PC-9 (cell line): ENCODE measurements around the gene POU6F2. TPM values are rescaled to one million over a fixed set of nuclear protein-coding genes. Genes with fewer than 3 reads are reported as not detected.
A peak's percentile ranks its signal among the peaks of the same experiment; 100 is the strongest.

Experiments
- BruUV-seq: library from RNA; stranded (reverse); fragments of 400-500 nt; replicated peaks from 2 replicates; lab custom pipeline; 2021; lab: Mats Ljungman, UMichigan
- CTCF ChIA-PET: fragments of 300-600 bp; sonication (Branson Sonifier 250); formaldehyde crosslinking; loops from one replicate; lab custom pipeline; 2022; ENCODE audit warnings: antibody characterized with exemption; lab: Charles Lee
- POLR2A ChIA-PET: fragments of 300-600 bp; sonication (Branson Sonifier 250); formaldehyde crosslinking; loops from one replicate; lab custom pipeline; 2022; ENCODE audit warnings: antibody characterized with exemption; ENCODE audit not compliant: unreplicated experiment; lab: Charles Lee
- DNase-seq, 2 experiments: peaks; one replicate each; pipeline versions ENCODE4 v3.0.0 to v3.0.0-alpha.2; 2015 to 2022; ENCODE audit warnings: mixed read lengths in 1 of 2
- H2AFZ ChIP-seq: fragments of 200-600 bp; sonication (generic); 2 replicates; pipeline ENCODE4 v1.8.1; 2017; ENCODE audit warnings: antibody characterized with exemption
- H3F3A ChIP-seq: fragments of 200-600 bp; sonication (generic); 2 replicates; pipeline ENCODE4 v1.8.1; 2017; ENCODE audit warnings: antibody characterized with exemption, mild to moderate bottlenecking, low read depth; ENCODE audit not compliant: insufficient read depth
- H3K27ac ChIP-seq: fragments of 200-600 bp; sonication (generic); 2 replicates; pipeline ENCODE4 v1.6.1; 2016; ENCODE audit warnings: mixed run types
- H3K27me3 ChIP-seq: fragments of 200-600 bp; sonication (generic); 2 replicates; pipeline ENCODE4 v1.6.1; 2016; ENCODE audit warnings: low read depth, mixed run types; ENCODE audit not compliant: insufficient read depth
- H3K36me3 ChIP-seq: fragments of 200-600 bp; sonication (generic); 2 replicates; pipeline ENCODE4 v1.6.1; 2016; ENCODE audit warnings: low read depth, mixed run types
- H3K4me1 ChIP-seq: fragments of 200-600 bp; sonication (generic); replicated peaks from 2 replicates; pipeline ENCODE4 v1.6.1; 2016; ENCODE audit warnings: mixed run types; ENCODE audit not compliant: insufficient read depth
- H3K4me2 ChIP-seq: fragments of 200-600 bp; sonication (generic); 2 replicates; pipeline ENCODE4 v1.6.1; 2017; ENCODE audit warnings: mixed run types
- H3K4me3 ChIP-seq: fragments of 200-600 bp; sonication (generic); 2 replicates; pipeline ENCODE4 v1.6.1; 2016; ENCODE audit warnings: mixed run types
- H3K79me2 ChIP-seq: fragments of 200-600 bp; sonication (generic); 2 replicates; pipeline ENCODE4 v1.6.1; 2017; ENCODE audit warnings: low read depth, mixed run types
- H3K9me2 ChIP-seq: fragments of 200-600 bp; sonication (generic); 2 replicates; pipeline ENCODE4 v1.8.1; 2017; ENCODE audit warnings: mild to moderate bottlenecking; ENCODE audit not compliant: insufficient read depth
- H3K9me3 ChIP-seq: fragments of 200-600 bp; sonication (generic); 2 replicates; pipeline ENCODE4 v1.8.1; 2016; ENCODE audit warnings: low read depth; ENCODE audit not compliant: insufficient read depth
- H4K20me1 ChIP-seq: fragments of 200-600 bp; sonication (generic); 2 replicates; pipeline ENCODE4 v1.8.1; 2017; ENCODE audit not compliant: insufficient read depth
- CTCF ChIP-seq: fragments of 200-600 bp; sonication (generic); conservative IDR thresholded peaks from 2 replicates; pipeline ENCODE4 v1.6.1; 2017; ENCODE audit warnings: mixed run types, antibody characterized with exemption, mild to moderate bottlenecking, moderate library complexity
- EZH2 ChIP-seq: fragments of 200-600 bp; sonication (generic); IDR thresholded peaks from 2 replicates; pipeline ENCODE4 v1.8.0; 2017; ENCODE audit warnings: antibody characterized with exemption, low read depth
- intact Hi-C: fragments of 100-400 bp; cut with micrococcal nuclease; formaldehyde crosslinking; loops from one replicate; pipeline ENCODE4 v1.10.0; 2022; ENCODE audit not compliant: unreplicated experiment
- total RNA-seq: library from RNA; stranded (reverse); gene quantifications from 2 replicates; pipeline ENCODE4 v1.2.3, GENCODE V29; 2021

POU6F2 gene
- total RNA-seq, 1 experiment from 2014 or later, result not detected

- Histone ChIP-seq H3K79me2 (no peaks in the 10 kb centered on the region), H2AFZ (no peak overlapping the region), H3K4me2 (no peak overlapping the region), H3K4me1 (no peaks in the 10 kb centered on the region), H3F3A (no peaks in the 10 kb centered on the region), H3K36me3 (no peaks in the 10 kb centered on the region), H3K4me3 (no peak overlapping the region), H3K27me3 (peaks cover 52% of the 10 kb centered on the region), H4K20me1 (no peaks in the 10 kb centered on the region), H3K27ac (no peak overlapping the region), H3K9me2 (no peaks in the 10 kb centered on the region), H3K9me3 (no peaks in the 10 kb centered on the region)
- TF ChIP-seq EZH2, result no peak
- TF ChIP-seq CTCF, result no peak
- no peak for DNase-seq
- ChIA-PET CTCF (no interaction called here), POLR2A (no interaction called here)
- BruUV-seq, result no TSS peak
- intact Hi-C loops, result no loop called here
Observed at GRCh38 chr7:39461263-39461820, 483.6 kb downstream of the POU6F2 start.

- peaks cover 45% of the 10 kb centered on the region for H3K27me3 ChIP-seq
- no peaks in the 10 kb centered on the region for H3K36me3 ChIP-seq
- ChIA-PET POLR2A (no interaction called here), CTCF (no interaction called here)
- H3K27ac ChIP-seq, result no peak overlapping the region
- TF ChIP-seq CTCF, result no peak
- TF ChIP-seq EZH2, result no peak
- no TSS peak for BruUV-seq
- H3K4me3 ChIP-seq, result no peak overlapping the region
- H3K79me2 ChIP-seq, result no peaks in the 10 kb centered on the region
- no peak overlapping the region for H2AFZ ChIP-seq
- no peak overlapping the region for H3K4me2 ChIP-seq
- H3F3A ChIP-seq, result no peaks in the 10 kb centered on the region
- H3K9me2 ChIP-seq, result no peaks in the 10 kb centered on the region
- DNase-seq, result no peak
- intact Hi-C loops, result no loop called here
- no peaks in the 10 kb centered on the region for H3K9me3 ChIP-seq
- H3K4me1 ChIP-seq, result no peaks in the 10 kb centered on the region
- H4K20me1 ChIP-seq, result no peaks in the 10 kb centered on the region
Observed at GRCh38 chr7:39463252-39463651, 485.5 kb downstream of the POU6F2 start.

- Histone ChIP-seq H2AFZ (no peak overlapping the region), H3K4me1 (no peaks in the 10 kb centered on the region), H3K79me2 (no peaks in the 10 kb centered on the region), H3K36me3 (no peaks in the 10 kb centered on the region), H3K27me3 (peaks cover 35% of the 10 kb centered on the region), H3K9me2 (no peaks in the 10 kb centered on the region), H3K4me3 (no peak overlapping the region), H3K9me3 (no peaks in the 10 kb centered on the region), H3F3A (no peaks in the 10 kb centered on the region), H3K27ac (no peak overlapping the region), H3K4me2 (peak overlapping the region; percentile 24; the same call in 1 of the 2 replicates), H4K20me1 (no peaks in the 10 kb centered on the region)
- CTCF ChIA-PET, result no interaction called here
- POLR2A ChIA-PET, result no interaction called here
- BruUV-seq, result no TSS peak
- intact Hi-C loops, result loop anchor here (1.0 to 5.0 kb wide), 3 partner anchors 58 to 667 kb away; no protein-coding TSS in a partner anchor
- no peak for TF ChIP-seq EZH2
- no peak for TF ChIP-seq CTCF
- no peak for DNase-seq
Observed at GRCh38 chr7:39464350-39465054, 486.8 kb downstream of the POU6F2 start.
